HG02943 (cell line): ENCODE data around the gene METTL25B.

Experiments
- ATAC-seq: cut with Tn5 transposase; IDR thresholded peaks from one replicate; pipeline ENCODE4 v1.9.1; 2021; ENCODE audit warnings: mild to moderate bottlenecking, low read depth, moderate library complexity; ENCODE audit not compliant: unreplicated experiment

The METTL25B gene

GRCh38 chr1:156727926-156728598 lies at the start of gene METTL25B:
Gene METTL25B (plus strand): TSS chr1:156728469. CDS start chr1:156729105, 636 bp downstream.
- ATAC-seq: peak; percentile 55

GRCh38 chr1:156680056-156680455 lies 48.2 kb upstream of the METTL25B start:
- ATAC-seq: no peak

- ATAC-seq: no peak
Measured at GRCh38 chr1:156681196-156681960, 46.9 kb upstream of the METTL25B start.

DNA sequence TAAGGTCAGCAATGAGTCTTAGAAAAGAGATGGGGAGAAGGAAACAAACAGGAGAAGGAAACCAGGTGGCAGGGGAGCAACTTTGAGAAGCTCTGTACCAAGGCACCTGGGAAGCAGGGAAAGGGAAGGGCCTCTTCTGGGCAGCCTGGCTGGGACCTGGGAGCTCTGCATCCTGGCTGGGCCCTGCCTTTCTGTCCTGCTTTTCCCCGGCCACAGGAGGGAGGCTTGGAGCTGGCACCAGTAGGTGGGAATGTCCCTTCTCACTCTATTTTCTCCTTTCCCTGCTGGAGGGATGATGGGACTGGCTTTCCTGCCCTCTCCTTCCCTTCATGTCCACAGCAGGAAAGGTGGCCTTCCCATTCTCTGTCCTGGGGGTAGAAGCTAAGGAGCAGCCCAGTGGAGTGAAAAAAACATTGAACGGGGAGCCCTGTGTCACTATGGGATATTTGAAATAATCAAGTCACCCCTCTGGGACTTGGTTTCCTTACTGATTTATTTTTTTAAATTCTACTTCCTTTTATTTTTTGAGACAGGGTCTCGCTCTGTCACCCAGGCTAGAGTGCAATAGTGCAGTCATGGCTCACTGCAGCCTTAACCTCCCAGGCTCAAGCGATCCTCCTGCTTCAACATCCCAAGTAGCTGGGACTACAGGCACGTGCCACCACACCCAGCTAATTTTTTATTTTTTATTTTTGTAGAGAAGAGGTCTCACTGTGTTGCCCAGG lies 45.9 kb upstream of the METTL25B start:
- ATAC-seq: no peak

DNA sequence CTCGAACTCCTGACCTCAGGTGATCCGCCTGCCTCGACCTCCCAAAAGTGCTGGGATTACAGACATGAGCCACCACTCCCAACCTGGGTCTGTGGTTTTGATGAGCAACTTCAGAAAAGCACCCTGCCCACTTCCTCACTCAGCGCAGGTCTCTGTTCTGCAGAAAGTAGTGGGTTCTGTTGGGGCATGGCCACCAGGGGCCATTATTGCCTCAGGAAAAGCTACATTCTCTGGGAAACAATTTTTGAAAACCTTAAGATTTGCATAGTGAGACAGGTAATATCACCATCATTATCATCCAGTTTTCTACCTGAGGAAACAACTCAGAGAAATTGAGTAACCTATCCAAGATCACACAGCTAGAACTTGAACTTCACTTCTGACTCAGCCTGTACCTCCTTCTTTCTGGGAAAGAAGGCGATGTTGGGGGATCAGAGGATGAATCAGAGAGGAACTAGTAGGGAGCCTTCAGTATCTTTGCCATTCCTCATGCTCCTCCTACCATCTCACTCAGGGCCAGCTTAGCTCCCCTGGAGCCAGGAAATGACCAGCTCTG lies 44.0 kb upstream of the METTL25B start:
- ATAC-seq: no peak

DNA sequence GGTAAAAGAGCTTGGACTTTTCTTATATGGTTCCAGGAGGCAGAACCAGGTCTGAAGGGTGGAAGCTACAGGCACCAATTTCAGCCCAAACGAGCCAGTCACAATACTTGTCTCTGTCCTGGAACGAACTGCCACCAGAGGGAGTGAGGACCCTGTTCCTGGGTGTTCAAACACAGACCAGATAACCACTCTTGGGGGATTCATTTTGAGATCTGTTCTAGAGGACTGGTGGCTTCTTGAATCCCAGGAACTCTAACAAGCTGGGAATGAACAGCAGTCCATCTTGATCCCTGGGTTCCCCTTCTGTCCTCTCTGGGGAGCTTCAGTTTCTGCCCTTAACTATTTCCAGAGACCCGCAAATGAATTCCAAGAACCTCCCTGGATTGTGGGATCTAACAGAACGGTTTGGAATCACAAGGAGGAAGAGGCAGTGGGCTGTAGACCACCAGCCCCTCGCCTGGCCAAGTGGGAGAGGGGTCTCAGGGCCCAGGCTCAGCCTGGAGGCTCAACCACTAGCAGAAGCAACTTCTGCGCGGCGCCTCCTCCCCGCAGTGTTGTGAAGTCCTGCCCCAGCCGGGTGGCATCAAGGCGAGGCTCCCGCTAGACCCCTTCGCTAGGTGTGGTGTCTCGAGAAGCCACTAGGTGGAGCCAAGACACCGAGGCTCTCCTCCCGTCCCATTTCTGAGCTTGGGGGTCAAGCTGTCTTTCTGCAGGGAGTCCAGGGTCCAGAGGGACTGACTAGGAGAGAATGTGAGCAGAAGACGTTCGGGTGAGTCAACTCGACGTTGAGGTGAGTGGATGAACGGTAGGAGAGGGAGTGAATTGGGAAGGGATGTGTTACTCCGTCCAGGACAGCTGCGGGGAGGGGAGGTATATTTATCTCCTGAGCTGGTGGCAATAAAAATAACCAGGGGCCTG lies 39.0 kb upstream of the METTL25B start:
- no peak for ATAC-seq

GRCh38 chr1:156689953-156690674 lies 38.2 kb upstream of the METTL25B start:
- no peak for ATAC-seq

GRCh38 chr1:156690675-156691036 lies 37.6 kb upstream of the METTL25B start:
- no peak for ATAC-seq

DNA sequence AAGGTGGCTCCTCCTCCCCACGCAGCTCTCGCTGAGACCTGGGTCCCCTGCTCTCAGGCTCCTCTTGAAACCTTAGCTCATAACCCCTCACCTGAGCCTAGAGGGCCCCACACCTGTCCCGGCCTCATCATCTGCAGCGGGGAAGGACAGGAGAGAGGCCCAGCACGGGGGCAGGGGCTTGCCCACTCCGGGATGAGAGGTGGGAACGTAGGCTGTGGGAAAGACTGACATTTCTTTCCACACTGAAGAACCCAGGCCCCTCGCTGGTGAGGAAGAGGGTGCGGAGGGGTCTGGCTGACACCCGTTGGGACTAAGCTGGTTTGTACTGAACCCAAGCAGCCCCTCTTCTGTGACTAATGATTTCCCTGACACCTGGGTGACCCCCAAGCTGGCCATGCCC lies 37.1 kb upstream of the METTL25B start:
- ATAC-seq: no peak

DNA sequence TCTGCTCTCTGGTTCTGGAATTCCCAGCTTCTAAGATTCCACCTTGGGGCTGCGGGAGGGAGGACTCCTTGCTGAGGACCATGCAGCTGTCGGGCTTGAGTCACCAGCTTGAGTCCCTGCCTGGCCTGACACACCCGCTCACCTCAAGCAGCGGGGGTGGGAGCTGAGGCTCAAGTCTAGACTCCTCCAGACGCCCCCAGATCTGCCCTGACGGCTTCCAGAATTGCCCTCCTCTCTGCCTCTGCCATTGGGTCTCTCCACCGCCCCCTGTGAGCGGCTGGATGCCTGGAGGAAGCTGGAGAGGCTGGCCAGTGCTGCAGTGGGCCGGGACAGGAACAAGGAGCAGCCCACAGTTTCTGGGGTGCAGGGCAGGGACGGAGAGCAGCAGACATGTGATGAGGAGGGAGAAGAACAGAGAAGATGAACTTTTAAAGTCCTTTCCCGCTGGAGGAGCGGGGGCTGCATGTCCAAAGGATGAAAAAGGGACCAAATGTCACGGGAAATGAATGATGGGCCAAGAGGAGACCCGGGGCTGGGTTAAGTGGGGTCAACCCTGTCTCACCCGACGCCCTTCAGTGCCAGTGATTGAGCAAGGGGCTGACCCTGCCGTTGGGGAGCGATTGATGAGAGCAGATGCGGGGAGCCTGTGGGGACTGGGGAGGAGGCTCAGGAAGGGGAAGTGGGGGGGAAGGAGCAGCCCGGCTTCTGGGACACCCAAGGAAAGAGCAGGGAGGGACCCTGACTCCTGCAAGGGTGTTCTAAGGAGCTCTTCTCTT lies 36.4 kb upstream of the METTL25B start:
- ATAC-seq: no peak

- no peak for ATAC-seq
Measured at GRCh38 chr1:156692441-156692924, 35.8 kb upstream of the METTL25B start.

GRCh38 chr1:156692925-156693847 lies 35.1 kb upstream of the METTL25B start:
- no peak for ATAC-seq

- no peak for ATAC-seq
Measured at GRCh38 chr1:156693848-156694689, 34.2 kb upstream of the METTL25B start.

GRCh38 chr1:156694690-156694962 lies 33.6 kb upstream of the METTL25B start:
- no peak for ATAC-seq

DNA sequence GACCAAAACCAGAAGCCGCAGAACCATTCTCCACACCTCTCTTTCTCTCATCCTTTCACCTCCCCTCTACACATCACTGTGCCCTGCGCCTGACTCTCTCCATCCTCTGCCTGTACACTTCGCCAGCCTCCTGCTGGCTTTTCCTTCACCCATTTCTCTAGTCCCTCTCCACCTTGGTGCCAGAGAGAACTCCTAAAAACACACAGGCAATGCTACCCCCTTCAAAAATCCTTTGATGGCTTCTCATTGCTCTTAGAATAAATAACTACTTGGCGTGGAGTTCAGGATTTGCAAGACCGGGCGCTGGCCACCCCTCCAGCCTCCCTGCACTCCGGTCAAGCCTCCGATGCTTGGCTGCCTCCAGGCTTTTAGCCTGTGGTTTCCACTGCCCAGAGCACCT lies 31.5 kb upstream of the METTL25B start:
- ATAC-seq: no peak

DNA sequence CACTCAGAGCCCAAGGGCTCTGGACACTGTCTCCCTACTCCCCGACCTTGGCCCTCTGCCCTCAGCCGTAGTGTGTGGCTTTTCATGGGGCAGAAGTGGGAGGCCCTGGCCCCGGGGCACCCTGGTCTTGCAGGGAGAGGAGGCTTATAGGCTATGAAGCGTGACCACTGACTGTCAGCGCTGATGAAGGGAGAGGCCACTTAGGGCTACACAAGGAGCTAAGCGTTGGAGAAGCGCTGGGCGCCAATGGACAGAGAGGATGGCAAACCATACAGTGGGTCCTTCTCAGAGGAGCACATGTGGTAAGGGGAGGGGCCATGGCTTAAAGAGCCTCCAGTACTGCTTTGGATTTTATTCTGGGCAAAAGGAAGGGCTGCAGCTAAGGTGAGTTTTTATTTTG lies 30.8 kb upstream of the METTL25B start:
- ATAC-seq: no peak

DNA sequence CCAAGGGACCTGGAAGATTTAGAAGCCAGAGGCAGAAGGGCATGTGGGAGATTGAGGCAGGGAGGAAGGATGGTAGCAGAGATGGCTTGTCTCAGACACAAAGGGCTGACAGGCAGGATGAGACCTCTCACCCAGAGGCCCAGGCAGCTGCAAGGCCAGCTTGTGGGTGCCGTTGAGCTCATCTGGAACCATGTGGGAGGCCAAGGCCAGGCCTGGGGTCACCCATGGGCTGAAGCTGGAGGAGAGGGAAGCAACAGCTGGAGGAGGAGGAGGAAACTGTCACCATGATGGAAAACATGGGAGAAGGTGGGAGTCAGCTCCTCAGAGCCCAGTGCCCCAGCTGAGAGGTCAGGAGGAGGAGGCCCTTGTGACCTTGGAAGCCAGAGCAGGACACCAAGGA lies 29.3 kb upstream of the METTL25B start:
- no peak for ATAC-seq
